GM12892 (cell line): Measurements from ENCODE around the gene ADAM30.

Experiments
- POLR2A ChIP-seq: IDR thresholded peaks from 2 replicates; pipeline ENCODE4 v1.6.1; 2011; ENCODE audit warnings: low read depth, low read length, control low read depth
- POLR2AphosphoS5 ChIP-seq: IDR thresholded peaks from 2 replicates; pipeline ENCODE4 v1.6.1; 2011; ENCODE audit warnings: low read depth, low read length, control low read depth
- TAF1 ChIP-seq: IDR thresholded peaks from 2 replicates; pipeline ENCODE4 v1.6.1; 2011; ENCODE audit warnings: low read depth, mild to moderate bottlenecking, control low read depth, low read length, borderline replicate concordance

- TF ChIP-seq POLR2A (no peak), POLR2AphosphoS5 (no peak), TAF1 (no peak)
Observed at GRCh38 chr1:119891386-119891785, 4.9 kb downstream of the ADAM30 start.
